Measurements from ENCODE around the gene DUS4L. TPM values are rescaled to one million over a fixed set of nuclear protein-coding genes. Genes with fewer than 3 reads are reported as not detected.
A peak's percentile ranks its signal among the peaks of the same experiment; 100 is the strongest.

The DUS4L gene
- total and polyA plus RNA-seq, 8 donors, result 4.3 to 18.8 (median 15.7) TPM

- no peaks in the 10 kb centered on the region for H3K27me3 ChIP-seq
- no peak for ATAC-seq
- intact Hi-C loops (cut with DNase I), result no loop called here
- TF ChIP-seq CTCF (IDR thresholded peaks at IDR 0.05), result no peak
- DNase-seq, result no peak
- H3K36me3 ChIP-seq, result peaks cover 0 to 52% of the 10 kb centered on the region in 2 donors
- H3K4me1 ChIP-seq, result no peaks in the 10 kb centered on the region
- no peak overlapping the region for H3K4me3 ChIP-seq
- no peak overlapping the region for H3K27ac ChIP-seq
- H3K9me3 ChIP-seq, result peaks cover 0 to 17% of the 10 kb centered on the region in 2 donors
Measured at GRCh38 chr7:107544848-107545591, 18.8 kb upstream of the DUS4L start.

DNA sequence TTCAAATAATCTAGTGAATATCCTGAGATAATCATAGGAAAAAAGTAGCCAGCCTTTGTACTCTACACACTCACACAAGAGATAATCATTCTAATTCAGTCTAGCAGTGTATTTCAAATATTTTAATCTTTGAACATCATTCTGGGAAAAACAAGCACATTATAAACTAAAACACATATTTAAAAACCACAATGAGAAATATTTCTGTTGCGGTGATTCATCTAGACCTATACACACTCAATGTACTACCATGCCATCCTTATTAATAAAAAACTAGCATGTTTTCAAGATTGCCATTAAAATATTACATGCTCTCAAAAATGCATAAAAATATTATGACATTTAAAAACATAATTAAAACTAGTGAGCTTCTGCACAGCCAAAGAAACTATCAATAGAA, 11.8 kb upstream of the DUS4L start:
- intact Hi-C loops (cut with DNase I), result no loop called here
- Histone ChIP-seq H3K36me3 (peaks cover 0 to 49% of the 10 kb centered on the region in 2 donors), H3K27ac (no peak overlapping the region), H3K9me3 (no peaks in the 10 kb centered on the region), H3K4me3 (no peak overlapping the region), H3K27me3 (no peaks in the 10 kb centered on the region), H3K4me1 (no peaks in the 10 kb centered on the region)
- DNase-seq (no peak), ATAC-seq (no peak)
- TF ChIP-seq CTCF (IDR thresholded peaks at IDR 0.05), result no peak

- ATAC-seq (no peak), DNase-seq (no peak)
- intact Hi-C loops (cut with DNase I), result no loop called here
- H3K36me3 ChIP-seq, result peaks cover 0 to 43% of the 10 kb centered on the region in 2 donors
- H3K27me3 ChIP-seq, result no peaks in the 10 kb centered on the region
- H3K4me3 ChIP-seq, result no peak overlapping the region
- peaks cover 0 to 16% of the 10 kb centered on the region in 2 donors for H3K4me1 ChIP-seq
- H3K27ac ChIP-seq, result no peak overlapping the region
- H3K9me3 ChIP-seq, result no peaks in the 10 kb centered on the region
- TF ChIP-seq CTCF (IDR thresholded peaks at IDR 0.05), result no peak
Measured at GRCh38 chr7:107555893-107556292, 7.9 kb upstream of the DUS4L start.

DNA sequence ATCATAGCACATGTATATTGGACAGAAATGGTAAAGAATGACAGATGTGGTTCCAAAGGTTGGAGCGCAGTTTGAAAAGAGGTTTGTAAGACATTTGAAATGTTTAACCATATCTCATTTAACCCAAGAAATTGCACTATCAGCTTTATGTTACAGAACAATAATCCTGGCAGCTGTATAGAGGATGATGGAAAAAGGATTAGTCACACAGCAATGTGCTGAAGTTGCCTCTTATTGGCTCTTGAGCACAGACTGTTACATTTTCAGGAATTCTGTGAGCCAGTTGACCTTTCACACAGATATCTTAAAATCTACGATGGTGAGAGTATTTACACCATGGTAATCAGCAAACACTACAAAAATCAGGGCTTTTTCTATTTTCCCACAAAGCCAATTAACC, 3.9 kb upstream of the DUS4L start:
- Histone ChIP-seq H3K4me1 (peaks cover 0 to 46% of the 10 kb centered on the region in 2 donors), H3K36me3 (peaks cover 0 to 23% of the 10 kb centered on the region in 2 donors), H3K9me3 (no peaks in the 10 kb centered on the region), H3K4me3 (no peak overlapping the region), H3K27me3 (no peaks in the 10 kb centered on the region), H3K27ac (peak overlapping the region; percentile 20 to 21)
- TF ChIP-seq CTCF (IDR thresholded peaks at IDR 0.05), result no peak
- intact Hi-C loops (cut with DNase I), result no loop called here
- DNase-seq, result no peak
- peak; percentile 13 for ATAC-seq

- ATAC-seq, result no peak
- intact Hi-C loops (cut with DNase I), result no loop called here
- H3K36me3 ChIP-seq, result peaks cover 0 to 16% of the 10 kb centered on the region in 2 donors
Measured at GRCh38 chr7:107560898-107561516, 2.8 kb upstream of the DUS4L start.

More at GRCh38 chr7:107560898-107561516, 2.8 kb upstream of the DUS4L start:
- Histone ChIP-seq H3K4me1 (peaks cover 0 to 48% of the 10 kb centered on the region in 2 donors), H3K27me3 (no peaks in the 10 kb centered on the region), H3K4me3 (no peak overlapping the region), H3K9me3 (no peaks in the 10 kb centered on the region), H3K27ac (peak overlapping the region in 1 of 2 donors; percentile 21)
- TF ChIP-seq CTCF (IDR thresholded peaks at IDR 0.05), result no peak
- DNase-seq, result no peak
